Ecto neural progenitor cell (in vitro differentiated cells): Measurements from ENCODE around the gene POGLUT2.

Source experiments
- DNase-seq: peaks from one replicate; pipeline ENCODE4 v3.0.0-alpha.2; 2018; ENCODE audit warnings: low spot score

POGLUT2 gene

DNA sequence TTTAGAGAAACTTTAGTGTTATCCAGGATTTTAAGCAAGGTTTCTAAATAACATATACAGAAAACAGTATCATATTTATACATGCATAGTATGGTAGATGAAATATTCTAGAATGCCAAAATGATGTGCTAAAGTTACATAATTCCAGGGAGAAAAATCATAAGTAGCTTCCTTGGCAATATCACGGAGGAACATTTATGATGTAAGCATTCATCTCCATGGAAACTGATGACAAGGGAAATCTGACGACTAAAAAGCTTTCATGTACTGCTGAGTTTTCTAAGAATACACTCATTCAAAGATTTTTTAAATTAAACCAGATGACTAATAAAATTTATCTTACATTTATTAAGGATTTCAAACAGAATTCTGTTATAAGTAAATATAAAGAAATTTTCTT, 29.9 kb downstream of the POGLUT2 start:
- DNase-seq, result no peak

DNA sequence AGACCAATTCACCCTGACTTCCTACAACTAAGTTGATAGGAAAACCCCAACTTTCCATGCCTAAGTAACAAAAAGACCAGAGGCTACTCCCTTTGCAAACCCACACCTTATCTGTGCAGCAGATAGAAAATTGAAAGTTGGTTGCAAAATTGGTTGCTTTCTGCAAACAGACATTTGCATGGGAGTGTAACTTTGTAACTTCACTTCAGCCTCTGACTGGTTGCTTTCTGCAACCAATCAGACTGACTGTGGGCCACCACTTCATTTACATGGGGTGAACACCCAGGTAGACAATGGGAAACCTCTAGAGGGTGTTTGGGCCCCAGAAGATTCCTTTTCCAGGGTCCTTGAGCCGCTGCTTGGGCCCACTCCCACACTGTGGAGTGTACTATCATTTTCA, 35.0 kb downstream of the POGLUT2 start:
- no peak for DNase-seq

DNA sequence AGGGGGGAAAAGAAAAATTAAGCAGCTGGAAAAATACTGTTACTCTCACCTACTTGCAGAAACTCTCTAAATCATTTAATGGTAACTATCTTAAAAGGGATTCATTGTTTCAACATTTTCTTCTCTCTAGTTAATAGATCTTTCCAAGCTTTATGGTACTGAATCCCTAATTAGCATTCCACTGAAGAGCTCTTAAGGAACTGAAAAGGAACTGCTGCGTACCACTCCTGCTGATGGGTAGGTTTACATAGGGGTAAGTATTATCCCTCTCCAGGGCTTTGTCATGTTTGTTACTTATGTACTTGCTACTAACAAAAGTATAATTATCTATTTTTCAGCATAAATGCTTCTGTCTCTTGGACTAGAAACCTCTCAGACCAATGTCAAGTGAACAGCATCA, 37.7 kb downstream of the POGLUT2 start:
- DNase-seq, result no peak

DNA sequence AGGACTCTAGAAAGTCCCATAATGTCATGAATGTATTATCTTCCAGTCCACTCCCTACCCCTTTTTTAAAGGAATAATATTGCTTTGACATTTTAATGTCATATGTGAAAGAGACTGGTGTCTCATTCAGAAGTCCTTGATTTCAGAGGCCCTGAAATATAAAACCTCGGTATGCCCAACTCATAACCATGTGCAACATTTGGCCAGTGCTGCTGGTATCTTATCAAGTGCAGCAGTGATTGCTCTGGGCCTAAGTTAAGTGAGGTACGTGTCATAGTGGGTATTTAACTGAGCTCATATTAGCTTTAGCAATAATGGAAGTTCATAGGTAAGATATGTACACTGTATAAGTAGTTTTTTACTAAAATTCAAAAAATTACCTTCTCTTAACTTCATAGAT, 39.9 kb downstream of the POGLUT2 start:
- no peak for DNase-seq

DNA sequence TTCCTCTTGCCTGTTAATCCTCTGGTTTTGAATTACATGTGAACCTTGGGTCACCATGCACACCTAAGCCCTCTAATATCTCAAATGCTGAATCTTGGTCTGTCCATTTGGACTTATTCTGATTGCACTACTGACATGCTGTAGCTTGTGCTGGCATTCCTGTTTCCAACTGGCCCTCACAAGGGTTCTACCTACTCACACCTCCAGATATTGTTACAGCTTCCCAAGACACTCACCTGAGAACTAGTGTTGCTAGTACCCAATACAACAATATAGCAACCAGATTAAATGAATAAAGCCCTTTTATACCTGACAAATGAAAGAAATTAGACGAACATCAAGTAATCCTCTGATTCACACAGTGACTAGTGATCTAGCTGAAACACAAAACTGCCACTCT, 41.8 kb downstream of the POGLUT2 start:
- no peak for DNase-seq

DNA sequence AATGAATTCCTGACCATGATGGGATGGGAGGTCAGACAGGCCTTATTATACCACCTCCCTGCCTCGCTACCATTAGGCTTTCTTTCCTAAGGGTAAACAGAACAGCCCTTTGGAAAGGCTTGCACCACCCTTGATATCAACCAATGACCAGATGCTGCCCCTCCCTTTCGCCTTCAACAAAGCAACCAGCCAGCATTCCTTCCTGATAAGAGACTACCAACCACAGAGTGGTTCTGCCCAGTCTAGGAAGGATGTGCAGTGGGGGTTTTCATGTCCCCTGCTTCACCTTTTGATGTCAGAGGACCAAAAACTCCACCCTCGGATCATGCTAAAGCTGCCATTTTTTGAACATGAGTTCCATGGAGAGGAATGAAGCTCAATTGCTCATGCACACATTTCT, 46.9 kb downstream of the POGLUT2 start:
- no peak for DNase-seq

DNA sequence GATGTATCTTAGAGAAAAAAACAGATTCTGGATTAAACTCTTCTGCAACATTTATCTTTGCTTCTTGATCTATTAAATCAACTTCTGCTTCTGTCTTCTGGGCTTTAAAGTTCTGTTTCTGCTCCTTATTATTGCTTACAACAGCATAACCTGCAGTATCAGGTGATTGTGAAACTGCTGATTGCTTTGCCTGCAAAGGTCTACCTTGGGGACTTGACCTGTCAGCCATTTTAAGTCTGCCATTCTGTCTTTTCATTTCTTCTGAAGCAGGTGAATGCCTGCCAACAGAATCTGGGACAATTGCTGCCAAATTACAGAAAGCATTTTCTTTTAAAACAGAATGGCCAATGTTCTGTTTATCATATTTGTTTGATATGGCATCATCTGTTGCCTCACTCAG, 56.3 kb downstream of the POGLUT2 start:
- DNase-seq, result no peak

DNA sequence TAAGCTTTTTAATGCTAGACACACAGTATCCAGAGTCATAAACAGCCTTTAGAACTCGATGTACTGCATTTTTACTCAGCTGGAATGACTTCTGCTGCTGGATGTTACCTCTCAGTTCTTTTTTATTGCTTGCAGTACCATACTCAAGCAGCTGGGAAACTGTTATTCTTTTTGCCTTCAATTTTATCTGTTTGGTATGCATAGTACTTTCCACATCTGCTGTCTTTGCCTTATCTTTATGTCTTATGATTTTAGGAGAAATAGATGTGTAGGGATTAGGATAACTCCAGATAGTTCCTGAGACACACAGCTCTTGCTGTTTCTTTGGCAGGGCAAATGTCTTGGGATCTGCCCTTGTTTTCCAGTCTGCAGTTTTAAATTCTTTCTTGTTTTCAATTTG, 56.7 kb downstream of the POGLUT2 start:
- no peak for DNase-seq
